Retinal pigment epithelial cell (primary cell): ENCODE measurements around the gene SLC10A3.
A peak's percentile ranks its signal among the peaks of the same experiment; 100 is the strongest.

Experiments used
- DNase-seq: peaks from one replicate; pipeline ENCODE4 v3.0.0-alpha.2; 2010; ENCODE audit warnings: low read depth
- H3K4me3 ChIP-seq: 2 replicates; pipeline ENCODE4 v1.5.1; 2011; ENCODE audit warnings: mild to moderate bottlenecking, low read length, control low read depth, moderate library complexity
- TF ChIP-seq, protein P1 (sequence below): conservative IDR thresholded peaks from 2 replicates; pipeline ENCODE4 v1.5.1; 2011; ENCODE audit warnings: low read depth, low read length, control low read depth, inconsistent platforms

SLC10A3 gene

GRCh38 chrX:154490414-154491083, at the start of gene SLC10A3:
Gene SLC10A3, minus strand, starts transcription at chrX:154490629. Its CDS starts 1,689 bp downstream, at chrX:154488940.
- TF ChIP-seq, protein P1, sequence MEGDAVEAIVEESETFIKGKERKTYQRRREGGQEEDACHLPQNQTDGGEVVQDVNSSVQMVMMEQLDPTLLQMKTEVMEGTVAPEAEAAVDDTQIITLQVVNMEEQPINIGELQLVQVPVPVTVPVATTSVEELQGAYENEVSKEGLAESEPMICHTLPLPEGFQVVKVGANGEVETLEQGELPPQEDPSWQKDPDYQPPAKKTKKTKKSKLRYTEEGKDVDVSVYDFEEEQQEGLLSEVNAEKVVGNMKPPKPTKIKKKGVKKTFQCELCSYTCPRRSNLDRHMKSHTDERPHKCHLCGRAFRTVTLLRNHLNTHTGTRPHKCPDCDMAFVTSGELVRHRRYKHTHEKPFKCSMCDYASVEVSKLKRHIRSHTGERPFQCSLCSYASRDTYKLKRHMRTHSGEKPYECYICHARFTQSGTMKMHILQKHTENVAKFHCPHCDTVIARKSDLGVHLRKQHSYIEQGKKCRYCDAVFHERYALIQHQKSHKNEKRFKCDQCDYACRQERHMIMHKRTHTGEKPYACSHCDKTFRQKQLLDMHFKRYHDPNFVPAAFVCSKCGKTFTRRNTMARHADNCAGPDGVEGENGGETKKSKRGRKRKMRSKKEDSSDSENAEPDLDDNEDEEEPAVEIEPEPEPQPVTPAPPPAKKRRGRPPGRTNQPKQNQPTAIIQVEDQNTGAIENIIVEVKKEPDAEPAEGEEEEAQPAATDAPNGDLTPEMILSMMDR = peak; percentile 1
- peak; percentile 84 for DNase-seq
- peak within 1 kb of the TSS; percentile 61 for H3K4me3 ChIP-seq

GRCh38 chrX:154539077-154539476, 48.6 kb upstream of the SLC10A3 start:
- no peak for DNase-seq
- no peak overlapping the region for H3K4me3 ChIP-seq
- TF ChIP-seq, protein P1 = no peak

DNA sequence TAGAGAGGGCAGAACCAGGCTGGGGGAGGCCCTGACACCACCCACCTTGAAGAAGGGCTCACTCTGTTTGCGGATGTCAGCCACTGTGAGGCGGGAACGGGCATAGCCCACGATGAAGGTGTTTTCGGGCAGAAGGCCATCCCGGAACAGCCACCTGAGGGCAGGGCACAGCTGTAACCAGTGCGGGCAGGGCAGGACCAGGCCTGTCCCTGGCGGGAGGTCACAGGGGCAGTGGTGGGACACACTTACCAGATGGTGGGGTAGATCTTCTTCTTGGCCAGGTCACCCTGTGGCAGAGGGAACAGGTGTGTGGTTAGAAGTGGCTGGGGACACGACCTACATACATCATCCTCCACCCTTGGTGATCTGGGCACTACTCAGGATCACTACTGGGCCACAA, 45.5 kb upstream of the SLC10A3 start:
- DNase-seq = no peak
- H3K4me3 ChIP-seq = no peak overlapping the region
- TF ChIP-seq, protein P1 = no peak

DNA sequence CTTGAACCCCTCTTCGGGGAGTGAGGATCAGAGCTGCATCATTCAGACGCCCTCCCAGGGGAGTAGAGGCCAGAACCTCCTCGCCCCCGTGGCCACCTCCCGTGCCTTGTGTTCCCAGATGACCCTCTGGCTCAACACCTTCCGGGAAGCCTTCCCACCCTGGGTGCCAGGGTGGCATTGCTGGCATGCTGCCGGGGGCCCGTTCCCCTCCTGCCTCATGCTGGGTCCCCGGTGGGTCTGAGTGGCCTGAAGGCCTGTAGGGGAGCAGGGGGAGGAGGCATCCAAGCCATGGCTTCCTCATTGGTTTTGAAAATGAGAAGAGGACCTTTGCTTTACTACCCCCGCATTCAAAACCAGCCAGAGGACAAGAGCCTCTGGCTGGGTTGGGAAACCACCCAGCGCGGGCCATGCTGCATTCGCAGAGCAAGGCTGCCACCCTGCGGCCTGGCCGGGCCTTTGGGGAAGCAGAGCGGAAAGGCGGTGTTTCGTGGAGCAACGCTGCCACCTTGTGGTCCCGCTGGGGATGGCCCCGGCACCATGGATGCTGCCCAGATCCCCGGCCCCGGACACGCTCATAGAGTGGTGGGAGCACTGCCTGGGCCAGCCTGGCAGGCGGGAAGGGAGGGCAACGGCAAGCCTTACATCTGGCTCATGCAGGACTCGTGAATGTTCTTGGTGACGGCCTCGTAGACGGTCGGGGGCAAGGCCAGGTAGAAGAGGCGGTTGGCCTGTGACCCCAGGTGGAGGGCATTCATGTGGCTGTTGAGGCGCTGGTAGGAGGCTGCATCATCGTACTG, 44.3 kb upstream of the SLC10A3 start:
- TF ChIP-seq, protein P1 = peak; percentile 95
- no peak for DNase-seq
- H3K4me3 ChIP-seq = no peak overlapping the region

GRCh38 chrX:154532690-154533089, 42.3 kb upstream of the SLC10A3 start:
- no peak overlapping the region for H3K4me3 ChIP-seq
- DNase-seq = no peak
- TF ChIP-seq, protein P1 = no peak

DNA sequence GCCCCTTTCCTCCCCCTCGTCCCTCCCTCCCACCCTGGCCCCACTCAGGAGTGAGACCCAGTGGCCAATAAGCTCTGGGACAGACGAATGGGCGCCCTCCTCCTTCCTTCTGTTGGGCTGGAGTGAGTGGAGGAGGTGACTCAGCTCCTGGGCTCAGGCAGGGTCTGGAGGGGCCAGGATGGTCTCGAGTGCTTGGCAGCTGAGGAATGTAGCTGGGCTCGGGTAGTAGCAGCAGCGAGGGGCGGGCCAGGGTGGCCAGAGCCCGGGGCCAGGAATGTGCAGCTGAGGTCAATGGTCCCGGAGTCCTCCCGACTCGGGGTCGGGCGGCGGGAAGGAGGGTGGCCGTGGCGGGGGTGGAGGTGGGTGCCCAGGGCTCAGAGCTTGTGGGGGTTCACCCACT, 41.2 kb upstream of the SLC10A3 start:
- peak; percentile 52 for DNase-seq
- TF ChIP-seq, protein P1 = no peak
- H3K4me3 ChIP-seq = no peak overlapping the region
